GM23338 (cell line): ENCODE measurements around the gene DCTN2. TPM values are rescaled to one million over a fixed set of nuclear protein-coding genes. Genes with fewer than 3 reads are reported as not detected.

Source experiments
- ATAC-seq: fragments of 200-7000 bp; cut with Tn5 transposase; 3 replicates; pipeline ENCODE4 v1.9.1; 2020
- DNase-seq: peaks from one replicate; pipeline ENCODE4 v3.0.0-alpha.2; 2015; ENCODE audit warnings: low spot score
- H2AFZ ChIP-seq: fragments of 200-600 bp; sonication (generic); 2 replicates; pipeline ENCODE4 v1.8.0; 2016; ENCODE audit warnings: antibody characterized with exemption, mild to moderate bottlenecking, moderate library complexity
- H3F3A ChIP-seq: fragments of 200-600 bp; sonication (generic); replicated peaks from 2 replicates; pipeline ENCODE4 v1.8.0; 2017; ENCODE audit warnings: antibody characterized with exemption, mixed run types, low read depth
- H3K27ac ChIP-seq: fragments of 200-600 bp; sonication (generic); 2 replicates; pipeline ENCODE4 v1.6.1; 2016; ENCODE audit warnings: low read depth
- H3K27me3 ChIP-seq: fragments of 200-600 bp; sonication (generic); 2 replicates; pipeline ENCODE4 v1.8.0; 2016; ENCODE audit warnings: mild to moderate bottlenecking, mixed run types, moderate library complexity; ENCODE audit not compliant: insufficient read depth
- H3K36me3 ChIP-seq: fragments of 200-600 bp; sonication (generic); 2 replicates; pipeline ENCODE4 v1.8.0; 2016; ENCODE audit warnings: mild to moderate bottlenecking; ENCODE audit not compliant: insufficient read depth
- H3K4me1 ChIP-seq: fragments of 200-600 bp; sonication (generic); 2 replicates; pipeline ENCODE4 v1.8.0; 2016; ENCODE audit warnings: mild to moderate bottlenecking, moderate library complexity; ENCODE audit not compliant: insufficient read depth
- H3K4me2 ChIP-seq: fragments of 200-600 bp; sonication (generic); 2 replicates; pipeline ENCODE4 v1.7.1; 2017; ENCODE audit warnings: mixed run types
- H3K4me3 ChIP-seq: fragments of 200-600 bp; sonication (generic); 2 replicates; pipeline ENCODE4 v1.6.1; 2016; ENCODE audit warnings: mixed run types
- H3K79me2 ChIP-seq: fragments of 200-600 bp; sonication (generic); replicated peaks from 2 replicates; pipeline ENCODE4 v1.8.0; 2017; ENCODE audit warnings: mild to moderate bottlenecking; ENCODE audit not compliant: insufficient read depth
- H3K9me2 ChIP-seq: fragments of 200-600 bp; sonication (generic); 2 replicates; pipeline ENCODE4 v1.8.0; 2017; ENCODE audit not compliant: insufficient read depth
- H4K20me1 ChIP-seq: fragments of 200-600 bp; sonication (generic); replicated peaks from 2 replicates; pipeline ENCODE4 v1.8.0; 2017; ENCODE audit warnings: mild to moderate bottlenecking; ENCODE audit not compliant: insufficient read depth
- H3K27ac Mint-ChIP-seq: 2 replicates; pipeline ENCODE4 v1.8.0; 2020; ENCODE audit warnings: inconsistent platforms, mild to moderate bottlenecking, moderate library complexity, mixed read lengths
- H3K27me3 Mint-ChIP-seq: 3 replicates; pipeline ENCODE4 v1.8.0; 2022; ENCODE audit warnings: low read depth, mild to moderate bottlenecking, moderate library complexity, mixed read lengths, inconsistent platforms; ENCODE audit not compliant: insufficient read depth, poor library complexity
- H3K36me3 Mint-ChIP-seq: 3 replicates; pipeline ENCODE4 v1.8.0; 2021; ENCODE audit warnings: low read depth, mild to moderate bottlenecking, inconsistent platforms, moderate library complexity, mixed read lengths
- H3K4me1 Mint-ChIP-seq: 3 replicates; pipeline ENCODE4 v1.8.0; 2020; ENCODE audit warnings: mild to moderate bottlenecking, inconsistent platforms, mixed read lengths
- H3K4me3 Mint-ChIP-seq: 3 replicates; pipeline ENCODE4 v1.8.0; 2021; ENCODE audit warnings: moderate library complexity, mild to moderate bottlenecking, inconsistent platforms, mixed read lengths
- H3K9me3 Mint-ChIP-seq: 3 replicates; pipeline ENCODE4 v1.8.0; 2020; ENCODE audit warnings: moderate library complexity, mild to moderate bottlenecking, inconsistent platforms, mixed read lengths
- EZH2 ChIP-seq: fragments of 200-600 bp; sonication (generic); IDR thresholded peaks from one replicate; pipeline ENCODE4 v1.8.0; 2017; ENCODE audit warnings: antibody characterized with exemption, mild to moderate bottlenecking, low read depth; ENCODE audit not compliant: unreplicated experiment
- EZH2phosphoT487 ChIP-seq: fragments of 200-600 bp; sonication (generic); IDR thresholded peaks from one replicate; pipeline ENCODE4 v1.8.1; 2018; ENCODE audit warnings: antibody characterized with exemption; ENCODE audit not compliant: unreplicated experiment
- NANOG ChIP-seq: IDR thresholded peaks from 2 replicates; pipeline ENCODE4 v1.6.1; 2016; ENCODE audit warnings: antibody characterized with exemption, borderline replicate concordance
- POLR2AphosphoS5 ChIP-seq: IDR thresholded peaks from 2 replicates; pipeline ENCODE4 v1.6.1; 2016; ENCODE audit warnings: antibody characterized with exemption, low read depth
- STAT1 ChIP-seq: IDR thresholded peaks from one replicate; pipeline ENCODE4 v1.6.1; 2016; ENCODE audit warnings: antibody characterized with exemption; ENCODE audit not compliant: unreplicated experiment
- ZNF114 ChIP-seq: fragments of 250-450 bp; sonication (Bioruptor Pico); IDR thresholded peaks from 2 replicates; pipeline ENCODE4 v1.5.0; 2020; ENCODE audit warnings: mild to moderate bottlenecking, moderate library complexity
- polyA plus RNA-seq: library from polyadenylated mRNA; unstranded; fragments of >200 nt; fragmentation: Nextera tagmentation; extraction: Ambion mirVana; gene quantifications from 2 replicates; pipeline ENCODE4 v1.2.1, GENCODE V29; 2016
- total RNA-seq: library from RNA; depleted of rRNA; stranded (reverse); fragments of >200 nt; shearing (Covaris generic); gene quantifications from 2 replicates; pipeline ENCODE4 v1.2.3, GENCODE V29; 2014
- TF ChIP-seq, protein P1 (sequence below): IDR thresholded peaks from one replicate; pipeline ENCODE4 v1.6.1; 2018; ENCODE audit warnings: antibody characterized with exemption; ENCODE audit not compliant: unreplicated experiment
- TF ChIP-seq, protein P2 (sequence below): fragments of 250-450 bp; sonication (Bioruptor Pico); IDR thresholded peaks from 2 replicates; pipeline ENCODE4 v1.5.0; 2020; ENCODE audit warnings: mild to moderate bottlenecking, moderate library complexity
- TF ChIP-seq, protein P3 (sequence below): IDR thresholded peaks from 2 replicates; pipeline ENCODE4 v1.6.1; 2016; ENCODE audit warnings: antibody characterized with exemption

The DCTN2 gene
- total and polyA plus RNA-seq, 2 experiments from 2014 or later, result 56.1 to 157 TPM

DNA sequence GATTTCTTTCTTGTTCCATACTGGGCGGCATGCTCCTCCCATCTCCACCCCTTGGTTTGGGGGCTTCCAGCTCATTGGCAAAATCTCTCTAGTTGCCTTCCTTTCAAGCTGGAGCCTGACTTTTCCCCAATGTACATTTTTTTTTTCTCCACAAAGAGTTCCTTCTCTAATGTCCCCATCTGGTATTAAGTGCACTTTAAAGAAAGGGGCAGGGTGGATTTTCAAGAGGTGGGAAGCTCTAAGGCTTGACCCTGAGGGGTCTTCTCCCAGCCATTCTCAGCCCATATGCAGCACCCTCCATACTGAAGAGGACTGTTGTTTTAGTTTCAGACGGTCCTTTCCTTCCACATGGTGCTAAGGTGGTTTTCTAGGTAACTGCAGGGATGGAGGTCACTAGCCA is 38.2 kb upstream of the DCTN2 start:
- H3K36me3 ChIP-seq, result peaks cover 8% of the 10 kb centered on the region
- no peaks in the 10 kb centered on the region for H3K9me2 ChIP-seq
- TF ChIP-seq EZH2, result no peak
- 0 out of 2 replicates have a peak, but pooled peaks cover 8% of the 10 kb centered on the region for H3K27me3 ChIP-seq
- H3K4me2 ChIP-seq, result no peak overlapping the region
- H3K36me3 Mint-ChIP-seq, result peaks cover 16% of the 10 kb centered on the region
- DNase-seq, result no peak
- peaks cover 4% of the 10 kb centered on the region; the same call in 2 of the 3 replicates for H3K4me1 Mint-ChIP-seq
- no peak overlapping the region for H3K27ac Mint-ChIP-seq
- H2AFZ ChIP-seq, result no peak overlapping the region
- H3K27ac ChIP-seq, result no peak overlapping the region
- no peaks in the 10 kb centered on the region for H3K27me3 Mint-ChIP-seq
- no peaks in the 10 kb centered on the region for H3K9me3 Mint-ChIP-seq
- peaks cover 12% of the 10 kb centered on the region for H3F3A ChIP-seq
- no peak for ATAC-seq
- no peaks in the 10 kb centered on the region for H3K79me2 ChIP-seq
- H3K4me1 ChIP-seq, result peaks cover under 1% of the 10 kb centered on the region; the same call in 1 of the 2 replicates
- no peak overlapping the region for H3K4me3 ChIP-seq
- H3K4me3 Mint-ChIP-seq, result no peak overlapping the region
- peaks cover 10% of the 10 kb centered on the region; the same call in 1 of the 2 replicates for H4K20me1 ChIP-seq

DNA sequence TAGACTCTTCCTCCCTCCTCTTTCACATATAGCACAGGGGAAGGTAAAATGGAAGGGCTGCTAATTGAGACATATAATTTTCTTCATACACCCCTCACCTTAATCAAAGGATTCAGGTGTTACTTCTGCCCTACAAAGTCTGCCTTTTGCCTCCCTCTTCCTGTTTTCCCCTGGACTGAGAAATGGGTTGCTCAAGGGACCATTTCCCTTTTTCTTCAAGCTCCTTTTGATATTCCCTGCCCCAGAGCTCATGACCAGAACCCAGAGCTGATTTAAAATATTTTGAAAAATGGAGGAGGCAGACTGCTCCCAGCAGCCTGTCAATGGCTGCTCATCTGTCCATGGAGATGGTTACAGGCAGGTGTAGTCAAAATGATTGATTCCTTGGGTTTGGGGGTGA is 37.7 kb upstream of the DCTN2 start:
- Mint-ChIP-seq H3K27ac (no peak overlapping the region), H3K4me1 (peaks cover 4% of the 10 kb centered on the region; the same call in 2 of the 3 replicates), H3K4me3 (no peak overlapping the region), H3K9me3 (no peaks in the 10 kb centered on the region), H3K36me3 (peaks cover 17% of the 10 kb centered on the region), H3K27me3 (no peaks in the 10 kb centered on the region)
- no peaks in the 10 kb centered on the region for H3K9me2 ChIP-seq
- ATAC-seq, result no peak
- no peak overlapping the region for H3K27ac ChIP-seq
- peaks cover 8% of the 10 kb centered on the region for H3K36me3 ChIP-seq
- no peak for DNase-seq
- peaks cover 10% of the 10 kb centered on the region; the same call in 1 of the 2 replicates for H3F3A ChIP-seq
- no peak overlapping the region for H2AFZ ChIP-seq
- H3K79me2 ChIP-seq, result no peaks in the 10 kb centered on the region
- no peak overlapping the region for H3K4me2 ChIP-seq
- peaks cover 10% of the 10 kb centered on the region for H4K20me1 ChIP-seq
- H3K4me3 ChIP-seq, result no peak overlapping the region
- H3K27me3 ChIP-seq, result 0 out of 2 replicates have a peak, but pooled peaks cover 8% of the 10 kb centered on the region
- H3K4me1 ChIP-seq, result no peaks in the 10 kb centered on the region
- TF ChIP-seq, protein P1, sequence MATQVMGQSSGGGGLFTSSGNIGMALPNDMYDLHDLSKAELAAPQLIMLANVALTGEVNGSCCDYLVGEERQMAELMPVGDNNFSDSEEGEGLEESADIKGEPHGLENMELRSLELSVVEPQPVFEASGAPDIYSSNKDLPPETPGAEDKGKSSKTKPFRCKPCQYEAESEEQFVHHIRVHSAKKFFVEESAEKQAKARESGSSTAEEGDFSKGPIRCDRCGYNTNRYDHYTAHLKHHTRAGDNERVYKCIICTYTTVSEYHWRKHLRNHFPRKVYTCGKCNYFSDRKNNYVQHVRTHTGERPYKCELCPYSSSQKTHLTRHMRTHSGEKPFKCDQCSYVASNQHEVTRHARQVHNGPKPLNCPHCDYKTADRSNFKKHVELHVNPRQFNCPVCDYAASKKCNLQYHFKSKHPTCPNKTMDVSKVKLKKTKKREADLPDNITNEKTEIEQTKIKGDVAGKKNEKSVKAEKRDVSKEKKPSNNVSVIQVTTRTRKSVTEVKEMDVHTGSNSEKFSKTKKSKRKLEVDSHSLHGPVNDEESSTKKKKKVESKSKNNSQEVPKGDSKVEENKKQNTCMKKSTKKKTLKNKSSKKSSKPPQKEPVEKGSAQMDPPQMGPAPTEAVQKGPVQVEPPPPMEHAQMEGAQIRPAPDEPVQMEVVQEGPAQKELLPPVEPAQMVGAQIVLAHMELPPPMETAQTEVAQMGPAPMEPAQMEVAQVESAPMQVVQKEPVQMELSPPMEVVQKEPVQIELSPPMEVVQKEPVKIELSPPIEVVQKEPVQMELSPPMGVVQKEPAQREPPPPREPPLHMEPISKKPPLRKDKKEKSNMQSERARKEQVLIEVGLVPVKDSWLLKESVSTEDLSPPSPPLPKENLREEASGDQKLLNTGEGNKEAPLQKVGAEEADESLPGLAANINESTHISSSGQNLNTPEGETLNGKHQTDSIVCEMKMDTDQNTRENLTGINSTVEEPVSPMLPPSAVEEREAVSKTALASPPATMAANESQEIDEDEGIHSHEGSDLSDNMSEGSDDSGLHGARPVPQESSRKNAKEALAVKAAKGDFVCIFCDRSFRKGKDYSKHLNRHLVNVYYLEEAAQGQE, result no peak
- TF ChIP-seq, protein P2, sequence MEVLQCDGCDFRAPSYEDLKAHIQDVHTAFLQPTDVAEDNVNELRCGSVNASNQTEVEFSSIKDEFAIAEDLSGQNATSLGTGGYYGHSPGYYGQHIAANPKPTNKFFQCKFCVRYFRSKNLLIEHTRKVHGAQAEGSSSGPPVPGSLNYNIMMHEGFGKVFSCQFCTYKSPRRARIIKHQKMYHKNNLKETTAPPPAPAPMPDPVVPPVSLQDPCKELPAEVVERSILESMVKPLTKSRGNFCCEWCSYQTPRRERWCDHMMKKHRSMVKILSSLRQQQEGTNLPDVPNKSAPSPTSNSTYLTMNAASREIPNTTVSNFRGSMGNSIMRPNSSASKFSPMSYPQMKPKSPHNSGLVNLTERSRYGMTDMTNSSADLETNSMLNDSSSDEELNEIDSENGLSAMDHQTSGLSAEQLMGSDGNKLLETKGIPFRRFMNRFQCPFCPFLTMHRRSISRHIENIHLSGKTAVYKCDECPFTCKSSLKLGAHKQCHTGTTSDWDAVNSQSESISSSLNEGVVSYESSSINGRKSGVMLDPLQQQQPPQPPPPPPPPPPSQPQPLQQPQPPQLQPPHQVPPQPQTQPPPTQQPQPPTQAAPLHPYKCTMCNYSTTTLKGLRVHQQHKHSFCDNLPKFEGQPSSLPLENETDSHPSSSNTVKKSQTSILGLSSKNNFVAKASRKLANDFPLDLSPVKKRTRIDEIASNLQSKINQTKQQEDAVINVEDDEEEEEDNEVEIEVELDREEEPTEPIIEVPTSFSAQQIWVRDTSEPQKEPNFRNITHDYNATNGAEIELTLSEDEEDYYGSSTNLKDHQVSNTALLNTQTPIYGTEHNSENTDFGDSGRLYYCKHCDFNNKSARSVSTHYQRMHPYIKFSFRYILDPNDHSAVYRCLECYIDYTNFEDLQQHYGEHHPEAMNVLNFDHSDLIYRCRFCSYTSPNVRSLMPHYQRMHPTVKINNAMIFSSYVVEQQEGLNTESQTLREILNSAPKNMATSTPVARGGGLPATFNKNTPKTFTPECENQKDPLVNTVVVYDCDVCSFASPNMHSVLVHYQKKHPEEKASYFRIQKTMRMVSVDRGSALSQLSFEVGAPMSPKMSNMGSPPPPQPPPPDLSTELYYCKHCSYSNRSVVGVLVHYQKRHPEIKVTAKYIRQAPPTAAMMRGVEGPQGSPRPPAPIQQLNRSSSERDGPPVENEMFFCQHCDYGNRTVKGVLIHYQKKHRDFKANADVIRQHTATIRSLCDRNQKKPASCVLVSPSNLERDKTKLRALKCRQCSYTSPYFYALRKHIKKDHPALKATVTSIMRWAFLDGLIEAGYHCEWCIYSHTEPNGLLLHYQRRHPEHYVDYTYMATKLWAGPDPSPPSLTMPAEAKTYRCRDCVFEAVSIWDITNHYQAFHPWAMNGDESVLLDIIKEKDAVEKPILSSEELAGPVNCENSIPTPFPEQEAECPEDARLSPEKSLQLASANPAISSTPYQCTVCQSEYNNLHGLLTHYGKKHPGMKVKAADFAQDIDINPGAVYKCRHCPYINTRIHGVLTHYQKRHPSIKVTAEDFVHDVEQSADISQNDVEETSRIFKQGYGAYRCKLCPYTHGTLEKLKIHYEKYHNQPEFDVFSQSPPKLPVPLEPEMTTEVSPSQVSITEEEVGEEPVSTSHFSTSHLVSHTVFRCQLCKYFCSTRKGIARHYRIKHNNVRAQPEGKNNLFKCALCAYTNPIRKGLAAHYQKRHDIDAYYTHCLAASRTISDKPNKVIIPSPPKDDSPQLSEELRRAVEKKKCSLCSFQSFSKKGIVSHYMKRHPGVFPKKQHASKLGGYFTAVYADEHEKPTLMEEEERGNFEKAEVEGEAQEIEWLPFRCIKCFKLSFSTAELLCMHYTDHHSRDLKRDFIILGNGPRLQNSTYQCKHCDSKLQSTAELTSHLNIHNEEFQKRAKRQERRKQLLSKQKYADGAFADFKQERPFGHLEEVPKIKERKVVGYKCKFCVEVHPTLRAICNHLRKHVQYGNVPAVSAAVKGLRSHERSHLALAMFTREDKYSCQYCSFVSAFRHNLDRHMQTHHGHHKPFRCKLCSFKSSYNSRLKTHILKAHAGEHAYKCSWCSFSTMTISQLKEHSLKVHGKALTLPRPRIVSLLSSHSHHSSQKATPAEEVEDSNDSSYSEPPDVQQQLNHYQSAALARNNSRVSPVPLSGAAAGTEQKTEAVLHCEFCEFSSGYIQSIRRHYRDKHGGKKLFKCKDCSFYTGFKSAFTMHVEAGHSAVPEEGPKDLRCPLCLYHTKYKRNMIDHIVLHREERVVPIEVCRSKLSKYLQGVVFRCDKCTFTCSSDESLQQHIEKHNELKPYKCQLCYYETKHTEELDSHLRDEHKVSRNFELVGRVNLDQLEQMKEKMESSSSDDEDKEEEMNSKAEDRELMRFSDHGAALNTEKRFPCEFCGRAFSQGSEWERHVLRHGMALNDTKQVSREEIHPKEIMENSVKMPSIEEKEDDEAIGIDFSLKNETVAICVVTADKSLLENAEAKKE, result no peak
- TF ChIP-seq ZNF114 (CRISPR knock-in tag) (no peak), POLR2AphosphoS5 (no peak), STAT1 (no peak), EZH2 (no peak), NANOG (no peak), EZH2phosphoT487 (no peak)
- TF ChIP-seq, protein P3, sequence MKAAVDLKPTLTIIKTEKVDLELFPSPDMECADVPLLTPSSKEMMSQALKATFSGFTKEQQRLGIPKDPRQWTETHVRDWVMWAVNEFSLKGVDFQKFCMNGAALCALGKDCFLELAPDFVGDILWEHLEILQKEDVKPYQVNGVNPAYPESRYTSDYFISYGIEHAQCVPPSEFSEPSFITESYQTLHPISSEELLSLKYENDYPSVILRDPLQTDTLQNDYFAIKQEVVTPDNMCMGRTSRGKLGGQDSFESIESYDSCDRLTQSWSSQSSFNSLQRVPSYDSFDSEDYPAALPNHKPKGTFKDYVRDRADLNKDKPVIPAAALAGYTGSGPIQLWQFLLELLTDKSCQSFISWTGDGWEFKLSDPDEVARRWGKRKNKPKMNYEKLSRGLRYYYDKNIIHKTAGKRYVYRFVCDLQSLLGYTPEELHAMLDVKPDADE, result no peak
